Colon (tissue), 2 donors: Measurements from ENCODE around the gene FIGNL2.
"Not testable (repeated sequence)": the region's sequence is repeated elsewhere in the genome, so short reads cannot be mapped to it uniquely, and the experiment has no call there.

Source experiments
- FAIRE-seq: peaks from 2 replicates; lab custom pipeline; 2012; peaks lifted over from hg19 to GRCh38; lab: Jason Lieb, UNC
- donor health status: control.
- donor health status: control.

FIGNL2 gene

GRCh38 chr12:51848326-51848727 lies at the start of gene FIGNL2:
Gene FIGNL2 (minus strand): TSS chr12:51848718. CDS start chr12:51822413, 26,305 bp downstream.
- no peak for FAIRE-seq

- no peak for FAIRE-seq
Measured at GRCh38 chr12:51897181-51897580, 48.7 kb upstream of the FIGNL2 start.

- no peak for FAIRE-seq
Measured at GRCh38 chr12:51896236-51896635, 47.7 kb upstream of the FIGNL2 start.

GRCh38 chr12:51895378-51896135 lies 47.0 kb upstream of the FIGNL2 start:
- FAIRE-seq = no peak

- FAIRE-seq = no peak
Measured at GRCh38 chr12:51893786-51894185, 45.3 kb upstream of the FIGNL2 start.

GRCh38 chr12:51891843-51892242 lies 43.3 kb upstream of the FIGNL2 start:
- no peak for FAIRE-seq

- FAIRE-seq = no peak
Measured at GRCh38 chr12:51890511-51891171, 42.1 kb upstream of the FIGNL2 start.

- no peak for FAIRE-seq
Measured at GRCh38 chr12:51890133-51890464, 41.6 kb upstream of the FIGNL2 start.

- no peak for FAIRE-seq
Measured at GRCh38 chr12:51889216-51890132, 41.0 kb upstream of the FIGNL2 start.

- FAIRE-seq = no peak
Measured at GRCh38 chr12:51888316-51889215, 40.0 kb upstream of the FIGNL2 start.

- no peak for FAIRE-seq
Measured at GRCh38 chr12:51887476-51888315, 39.2 kb upstream of the FIGNL2 start, which contains the start of gene ANKRD33. Gene ANKRD33 (plus strand): TSS chr12:51888103. CDS start chr12:51888187, 84 bp downstream.

- FAIRE-seq = no peak
Measured at GRCh38 chr12:51886021-51886710, 37.6 kb upstream of the FIGNL2 start.

GRCh38 chr12:51885294-51886020 lies 36.9 kb upstream of the FIGNL2 start:
- not testable (repeated sequence) for FAIRE-seq

- FAIRE-seq = no peak
Measured at GRCh38 chr12:51884676-51885229, 36.2 kb upstream of the FIGNL2 start.

GRCh38 chr12:51883998-51884675 lies 35.6 kb upstream of the FIGNL2 start:
- no peak for FAIRE-seq

- no peak for FAIRE-seq
Measured at GRCh38 chr12:51883295-51883694, 34.8 kb upstream of the FIGNL2 start.

GRCh38 chr12:51879102-51879501 lies 30.6 kb upstream of the FIGNL2 start:
- no peak for FAIRE-seq

- no peak for FAIRE-seq
Measured at GRCh38 chr12:51874486-51874885, 26.0 kb upstream of the FIGNL2 start.
